GM12801 (cell line): ENCODE measurements around the gene MED29.

Experiments used
- TF ChIP-seq, protein P1 (sequence below): IDR thresholded peaks from one replicate; pipeline ENCODE4 v1.5.1; 2011; ENCODE audit warnings: control low read depth; ENCODE audit not compliant: insufficient read length; ENCODE audit errors: extremely low read depth

MED29 gene

DNA sequence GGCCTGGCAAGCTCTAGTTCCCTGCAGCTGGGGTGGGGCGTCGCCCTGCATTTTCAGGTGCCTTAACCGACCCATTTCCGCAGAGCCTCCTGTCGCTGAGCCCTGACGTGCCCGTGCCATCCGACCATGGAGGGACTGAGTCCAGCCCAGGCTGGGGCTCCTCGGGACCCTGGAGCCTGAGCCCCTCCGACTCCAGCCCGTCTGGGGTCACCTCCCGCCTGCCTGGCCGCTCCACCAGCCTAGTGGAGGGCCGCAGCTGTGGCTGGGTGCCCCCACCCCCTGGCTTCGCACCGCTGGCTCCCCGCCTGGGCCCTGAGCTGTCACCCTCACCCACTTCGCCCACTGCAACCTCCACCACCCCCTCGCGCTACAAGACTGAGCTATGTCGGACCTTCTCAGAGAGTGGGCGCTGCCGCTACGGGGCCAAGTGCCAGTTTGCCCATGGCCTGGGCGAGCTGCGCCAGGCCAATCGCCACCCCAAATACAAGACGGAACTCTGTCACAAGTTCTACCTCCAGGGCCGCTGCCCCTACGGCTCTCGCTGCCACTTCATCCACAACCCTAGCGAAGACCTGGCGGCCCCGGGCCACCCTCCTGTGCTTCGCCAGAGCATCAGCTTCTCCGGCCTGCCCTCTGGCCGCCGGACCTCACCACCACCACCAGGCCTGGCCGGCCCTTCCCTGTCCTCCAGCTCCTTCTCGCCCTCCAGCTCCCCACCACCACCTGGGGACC is 16.6 kb downstream of the MED29 start:
- TF ChIP-seq, protein P1, sequence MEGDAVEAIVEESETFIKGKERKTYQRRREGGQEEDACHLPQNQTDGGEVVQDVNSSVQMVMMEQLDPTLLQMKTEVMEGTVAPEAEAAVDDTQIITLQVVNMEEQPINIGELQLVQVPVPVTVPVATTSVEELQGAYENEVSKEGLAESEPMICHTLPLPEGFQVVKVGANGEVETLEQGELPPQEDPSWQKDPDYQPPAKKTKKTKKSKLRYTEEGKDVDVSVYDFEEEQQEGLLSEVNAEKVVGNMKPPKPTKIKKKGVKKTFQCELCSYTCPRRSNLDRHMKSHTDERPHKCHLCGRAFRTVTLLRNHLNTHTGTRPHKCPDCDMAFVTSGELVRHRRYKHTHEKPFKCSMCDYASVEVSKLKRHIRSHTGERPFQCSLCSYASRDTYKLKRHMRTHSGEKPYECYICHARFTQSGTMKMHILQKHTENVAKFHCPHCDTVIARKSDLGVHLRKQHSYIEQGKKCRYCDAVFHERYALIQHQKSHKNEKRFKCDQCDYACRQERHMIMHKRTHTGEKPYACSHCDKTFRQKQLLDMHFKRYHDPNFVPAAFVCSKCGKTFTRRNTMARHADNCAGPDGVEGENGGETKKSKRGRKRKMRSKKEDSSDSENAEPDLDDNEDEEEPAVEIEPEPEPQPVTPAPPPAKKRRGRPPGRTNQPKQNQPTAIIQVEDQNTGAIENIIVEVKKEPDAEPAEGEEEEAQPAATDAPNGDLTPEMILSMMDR, result no peak

- TF ChIP-seq, protein P1, result no peak
Observed at GRCh38 chr19:39408392-39409207, 17.4 kb downstream of the MED29 start.

GRCh38 chr19:39409208-39410016 is 18.2 kb downstream of the MED29 start:
- TF ChIP-seq, protein P1, result no peak

GRCh38 chr19:39410017-39410830 is 19.0 kb downstream of the MED29 start:
- TF ChIP-seq, protein P1, result no peak

DNA sequence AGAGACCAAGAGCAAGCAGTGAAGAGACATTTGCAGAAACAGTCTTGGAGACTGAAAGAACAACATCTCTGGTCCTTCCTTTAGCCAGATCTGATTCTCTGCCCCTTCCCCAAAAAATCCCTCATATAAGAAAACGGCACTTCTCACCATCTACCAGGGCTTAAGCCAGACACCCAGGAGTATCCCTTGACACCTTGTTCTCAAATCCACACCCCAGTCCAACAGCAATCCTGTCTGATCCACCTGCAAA is 19.6 kb downstream of the MED29 start:
- TF ChIP-seq, protein P1, result no peak

- TF ChIP-seq, protein P1, result no peak
Observed at GRCh38 chr19:39411081-39411831, 20.1 kb downstream of the MED29 start.
